ENCODE data around the gene HPSE. TPM values are rescaled to one million over a fixed set of nuclear protein-coding genes. Genes with fewer than 3 reads are reported as not detected.

The HPSE gene
- 13.1 and 15.2 TPM in 2 replicates for total RNA-seq

GRCh38 chr4:83334425-83335241 lies at the start of gene HPSE:
Gene HPSE, minus strand, starts transcription at chr4:83334848. Its CDS starts 66 bp downstream, at chr4:83334782.

GRCh38 chr4:83284193-83285054 lies 50.2 kb downstream of the HPSE start, which contains the start of gene COQ2:
Gene COQ2, minus strand, starts transcription at chr4:83284798. Its CDS starts 34 bp downstream, at chr4:83284764.

Other genes starting within 250 kb of the HPSE start
- gene PLAC8, start 220.1 kb downstream of the HPSE start, total RNA-seq: 3.4 TPM in 1 of 2 replicates, not detected in the other
- gene COQ2, start 50.0 kb downstream of the HPSE start, total RNA-seq: 7.8 and 12.3 TPM in 2 replicates
- gene HELQ, start 121.0 kb upstream of the HPSE start, total RNA-seq: 6.3 and 10.5 TPM in 2 replicates
- 14.7 and 18.4 TPM in 2 replicates for gene MRPS18C, start 121.2 kb upstream of the HPSE start, total RNA-seq
- gene ABRAXAS1, start 150.3 kb upstream of the HPSE start, total RNA-seq: 9.9 and 11.0 TPM in 2 replicates
- gene GPAT3, start 201.3 kb upstream of the HPSE start, total RNA-seq: 0.72 and 1.3 TPM in 2 replicates

Measured in cardiac atrium fibroblast (primary cell).